Medulla oblongata (tissue), 1 donor: Measurements from ENCODE around the gene FBXO39.
A peak's percentile ranks its signal among the peaks of the same experiment; 100 is the strongest.
"Not testable (repeated sequence)": the region's sequence is repeated elsewhere in the genome, so short reads cannot be mapped to it uniquely, and the experiment has no call there.

Experiments used
- DNase-seq: peaks from one replicate; pipeline ENCODE4 v3.0.0-alpha.2; 2015; ENCODE audit errors: extremely low spot score

The FBXO39 gene

DNA sequence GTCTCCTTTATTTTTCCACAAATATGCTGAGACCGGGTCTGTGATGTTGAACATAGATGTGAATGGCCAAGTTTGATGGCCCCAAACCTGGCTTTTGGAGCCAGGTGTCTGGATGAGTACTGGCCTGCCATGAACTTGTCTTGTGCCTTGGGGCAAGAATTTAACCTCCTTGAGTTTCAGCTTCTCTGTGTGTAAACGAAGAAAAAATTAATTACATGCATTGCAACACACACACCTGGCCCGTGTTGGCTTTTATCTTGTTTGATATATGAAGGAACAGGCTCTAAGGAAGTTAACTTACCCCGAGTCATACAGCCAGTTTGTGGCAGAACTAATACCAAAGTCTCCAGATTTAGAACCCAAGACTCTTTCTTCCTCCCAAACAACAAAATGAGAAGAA, 13.1 kb downstream of the FBXO39 start:
- no peak for DNase-seq

- DNase-seq, result no peak
These were observed 17.9 kb downstream of the FBXO39 start for GRCh38 chr17:6793748-6794493.

- DNase-seq, result no peak
These were observed 20.2 kb downstream of the FBXO39 start for GRCh38 chr17:6796017-6796886.

DNA sequence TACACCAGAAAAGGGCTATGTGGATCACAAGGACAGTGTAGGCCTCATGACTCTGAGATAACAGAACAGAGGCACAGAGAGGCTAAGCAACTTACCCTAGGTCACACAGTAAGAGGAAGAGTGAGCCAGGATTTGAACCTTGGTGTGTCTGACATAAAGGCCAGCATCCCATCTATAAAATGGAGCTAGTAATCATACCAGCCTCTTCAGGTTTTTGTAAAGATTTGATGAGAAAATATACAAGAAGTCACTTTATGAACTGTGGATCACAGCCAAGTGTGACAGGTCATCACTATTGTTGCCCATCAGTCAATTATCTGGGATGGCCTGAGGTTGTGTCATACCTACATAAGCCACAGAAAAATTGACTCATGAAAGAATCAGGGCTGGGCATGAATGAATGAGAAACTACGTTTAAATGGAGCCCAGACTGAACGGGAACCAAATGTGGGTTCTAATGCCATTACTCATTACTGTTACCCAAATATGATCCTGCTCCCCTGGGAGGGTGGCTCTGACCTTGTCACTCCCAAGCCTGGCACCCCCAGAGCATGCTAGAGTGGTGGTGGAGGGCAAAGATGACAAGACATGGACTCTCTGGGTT, 21.0 kb downstream of the FBXO39 start:
- DNase-seq, result no peak

DNA sequence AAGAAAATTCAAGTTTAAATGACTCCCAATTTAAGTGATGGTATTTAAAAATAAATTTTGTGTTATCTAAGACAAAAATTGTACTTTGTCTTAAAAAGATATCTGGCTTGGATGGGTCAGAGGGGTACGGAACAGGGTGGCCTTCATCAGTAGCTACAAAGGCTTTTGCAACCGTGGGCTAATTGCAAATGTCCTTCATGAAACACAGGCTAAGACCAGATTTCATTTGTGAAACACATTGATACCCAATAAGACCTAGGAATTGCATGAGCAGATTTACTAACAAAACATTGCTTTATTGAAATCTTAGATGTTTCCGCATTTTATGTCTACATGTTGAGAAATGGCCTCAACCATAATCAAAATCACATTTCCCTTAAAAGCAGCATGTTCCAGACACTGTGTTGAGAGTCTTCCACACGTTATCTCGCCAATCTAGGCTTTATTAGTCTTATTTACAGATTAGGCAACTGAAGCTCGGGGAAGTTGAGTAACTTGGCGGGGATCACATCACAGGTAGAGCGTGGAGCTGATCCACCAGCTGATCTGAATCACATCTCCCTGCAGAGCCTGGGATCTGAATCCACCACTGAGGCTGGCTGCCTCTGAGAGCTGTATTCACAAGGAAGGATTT, 21.8 kb downstream of the FBXO39 start:
- DNase-seq, result no peak

DNA sequence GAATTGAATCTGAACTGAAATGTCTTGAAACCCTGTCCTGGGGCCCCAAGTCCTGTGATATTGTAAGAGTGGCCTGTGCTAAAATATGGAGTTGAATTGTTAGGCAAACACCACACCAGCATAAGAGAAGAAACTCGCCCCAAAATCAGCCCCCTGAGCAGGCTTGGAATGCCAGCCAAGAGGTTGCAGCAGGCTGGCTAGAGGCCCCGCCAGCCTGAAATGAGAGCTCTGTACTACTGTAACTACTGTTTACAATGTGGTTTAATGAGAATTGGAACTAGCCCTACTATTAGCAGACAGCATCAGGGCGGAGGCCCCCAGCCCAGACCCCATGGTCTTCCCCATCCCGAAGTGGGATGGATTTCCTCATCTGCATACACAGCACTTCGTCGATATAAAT, 23.7 kb downstream of the FBXO39 start:
- no peak for DNase-seq

DNA sequence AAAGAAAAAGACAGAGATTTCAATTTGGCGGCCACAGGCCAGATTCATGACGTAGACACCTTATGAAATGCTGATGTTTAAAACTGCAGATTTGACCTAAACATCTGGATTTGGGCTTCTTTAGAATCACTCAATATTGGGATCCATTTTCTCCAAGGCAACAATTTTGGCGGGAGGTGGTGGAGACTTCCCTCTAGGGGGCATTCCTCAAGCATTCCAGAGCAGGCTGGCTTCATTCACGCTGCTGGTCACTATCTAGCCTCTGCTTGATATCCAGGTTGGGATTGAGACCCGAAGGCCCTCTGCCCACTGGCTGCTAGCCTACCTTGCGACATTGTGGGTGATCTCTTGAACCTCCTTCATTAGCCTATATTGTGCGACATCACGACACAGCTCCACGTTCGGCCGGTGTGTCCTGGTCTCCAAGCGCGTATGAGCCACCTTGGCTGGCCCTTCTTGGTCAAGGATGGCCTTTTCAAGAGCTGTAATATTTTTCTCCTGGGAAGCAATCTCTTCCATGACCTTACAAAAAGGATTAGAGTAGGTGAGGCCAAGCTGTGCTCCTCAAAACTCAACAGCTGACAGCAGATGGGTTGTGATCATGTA, 24.5 kb downstream of the FBXO39 start:
- no peak for DNase-seq

- DNase-seq, result no peak
These were observed 35.5 kb downstream of the FBXO39 start for GRCh38 chr17:6811510-6811909.

- no peak for DNase-seq
These were observed 36.3 kb downstream of the FBXO39 start for GRCh38 chr17:6812295-6812694.

GRCh38 chr17:6815775-6816174, 39.8 kb downstream of the FBXO39 start:
- DNase-seq, result no peak

GRCh38 chr17:6816368-6816767, 40.4 kb downstream of the FBXO39 start:
- not testable (repeated sequence) for DNase-seq

- no peak for DNase-seq
These were observed 42.9 kb downstream of the FBXO39 start for GRCh38 chr17:6818938-6819337.

DNA sequence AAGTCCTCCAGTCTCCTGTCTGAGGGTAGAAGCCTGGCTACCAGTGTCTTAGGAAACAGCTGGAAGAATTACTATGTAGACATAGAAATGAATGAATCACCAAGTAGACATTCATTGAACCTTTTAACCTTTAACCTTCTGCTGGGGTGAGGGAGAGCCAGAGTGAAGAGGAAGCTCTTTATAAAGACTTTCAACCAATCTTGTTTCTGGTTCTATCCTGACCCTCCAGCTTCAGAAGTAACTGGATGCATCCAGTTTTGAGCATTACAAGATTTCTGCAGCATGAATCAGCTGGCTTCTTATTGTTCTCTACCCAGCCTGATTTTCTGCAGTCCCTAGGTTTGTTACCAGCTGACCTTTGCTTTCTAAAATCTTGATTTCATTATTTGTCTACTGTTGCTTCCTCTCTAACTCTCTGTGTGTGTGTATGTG, 47.0 kb downstream of the FBXO39 start:
- no peak for DNase-seq

DNA sequence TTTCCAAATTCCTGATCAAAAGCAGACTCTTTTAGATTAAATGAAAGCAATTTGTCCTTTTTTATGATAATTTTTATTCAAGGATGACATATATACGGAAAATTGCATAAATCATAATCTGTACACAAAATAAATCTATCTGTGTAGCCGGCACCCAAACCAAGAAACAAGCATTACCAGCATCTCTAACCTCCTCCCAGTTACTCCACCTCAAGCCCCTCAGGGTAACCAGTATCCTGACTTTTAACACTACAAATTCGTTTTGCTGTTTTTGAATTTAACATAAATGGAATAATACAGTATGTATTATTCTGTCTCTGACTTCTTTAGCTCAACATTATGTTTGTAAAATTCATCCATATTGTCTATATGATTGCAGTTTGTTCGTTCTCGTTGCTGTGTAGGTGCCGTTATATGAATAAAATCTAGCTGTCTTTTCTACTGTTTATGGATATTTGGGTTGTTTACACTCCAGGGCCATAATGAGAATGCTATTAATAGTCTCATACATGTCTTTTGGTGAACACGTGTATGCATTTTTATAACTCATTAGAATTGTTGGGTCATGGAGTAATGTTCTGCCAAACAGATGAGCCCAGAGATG, 54.5 kb downstream of the FBXO39 start:
- DNase-seq, result no peak

DNA sequence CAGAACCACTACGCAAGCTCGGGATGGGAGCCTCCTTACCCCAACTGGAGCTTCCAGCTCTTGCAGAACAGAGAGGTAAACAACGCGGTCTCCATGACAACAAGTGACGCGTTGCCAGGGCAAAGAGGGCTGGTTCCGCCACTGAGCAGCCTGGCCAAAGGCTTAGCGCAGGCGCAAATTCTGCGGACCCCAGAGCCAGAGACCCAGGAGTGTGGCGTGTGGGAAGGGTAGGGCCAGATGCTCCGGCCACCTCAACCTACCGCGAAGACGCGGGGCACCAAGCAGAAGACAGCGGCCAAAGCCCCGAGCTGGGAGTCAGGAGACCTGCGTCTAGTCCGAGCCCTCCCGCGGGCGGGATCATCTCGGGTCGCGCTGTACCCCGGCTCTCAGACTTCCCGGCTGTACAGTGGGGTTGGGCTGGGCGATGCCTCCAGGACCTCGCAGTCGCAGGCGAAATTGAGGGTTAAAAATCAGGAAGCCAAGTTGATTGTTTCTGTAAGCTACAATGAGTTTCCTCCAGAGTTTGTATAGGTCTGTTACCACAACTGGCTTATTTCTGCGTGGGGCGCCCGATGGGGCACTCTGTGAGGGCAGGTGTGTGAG, 55.7 kb downstream of the FBXO39 start, which contains the start of gene TEKT1:
Gene TEKT1 (minus strand): TSS at position 69 of the 603 bp plus-strand sequence. CDS start 1,353 bp downstream, outside the sequence.
- peak; percentile 76 for DNase-seq
